Suprapubic skin (tissue), 4 donors: ENCODE measurements around the gene ARMH3.

Experiments
- EP300 ChIP-seq: sonication (generic); formaldehyde crosslinking; IDR thresholded peaks from one replicate; pipeline ENCODE4 v1.6.1; 2017; ENCODE audit warnings: antibody characterized with exemption
- POLR2A ChIP-seq, 2 donors: fragments of 450-650 bp; IDR thresholded peaks; one replicate each; pipeline ENCODE4 v1.6.1; 2017; ENCODE audit warnings: antibody characterized with exemption in 2 of 2, mild to moderate bottlenecking in 2 of 2, moderate library complexity in 2 of 2
- POLR2AphosphoS5 ChIP-seq, 3 donors: sonication (generic); formaldehyde crosslinking; IDR thresholded peaks; one replicate each; pipeline ENCODE4 v1.6.1; 2017; ENCODE audit warnings: antibody characterized with exemption in 3 of 3
- TF ChIP-seq, protein P1 (sequence below), 2 donors: fragments of 200-600 bp in 1 of 2; fragments of 450-650 bp in 1 of 2; sonication (generic) in 1 of 2; IDR thresholded peaks; one replicate each; pipeline ENCODE4 v1.5.1; 2016 to 2019; ENCODE audit warnings: antibody characterized with exemption in 2 of 2, mild to moderate bottlenecking in 1 of 2, moderate library complexity in 1 of 2

DNA sequence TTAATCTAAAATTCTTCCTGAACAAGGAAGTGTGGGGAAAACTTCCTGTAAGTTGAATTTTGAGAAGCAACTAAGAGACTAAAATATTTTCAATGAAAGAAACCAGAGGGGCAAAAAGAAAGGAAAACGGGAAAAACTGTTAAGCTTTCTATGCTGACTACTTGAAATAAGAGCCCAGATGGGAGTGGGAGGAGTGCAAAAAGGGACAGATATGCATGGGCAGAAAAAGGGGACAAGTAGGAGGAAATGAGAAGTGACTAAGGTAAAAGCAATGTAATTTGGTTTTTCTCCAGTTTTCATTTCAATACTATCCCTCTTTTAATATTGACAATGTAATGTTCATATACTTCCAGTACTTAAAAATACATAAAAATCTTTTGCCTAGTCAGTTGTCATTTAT is 248.8 kb downstream of the ARMH3 start:
- TF ChIP-seq, protein P1, sequence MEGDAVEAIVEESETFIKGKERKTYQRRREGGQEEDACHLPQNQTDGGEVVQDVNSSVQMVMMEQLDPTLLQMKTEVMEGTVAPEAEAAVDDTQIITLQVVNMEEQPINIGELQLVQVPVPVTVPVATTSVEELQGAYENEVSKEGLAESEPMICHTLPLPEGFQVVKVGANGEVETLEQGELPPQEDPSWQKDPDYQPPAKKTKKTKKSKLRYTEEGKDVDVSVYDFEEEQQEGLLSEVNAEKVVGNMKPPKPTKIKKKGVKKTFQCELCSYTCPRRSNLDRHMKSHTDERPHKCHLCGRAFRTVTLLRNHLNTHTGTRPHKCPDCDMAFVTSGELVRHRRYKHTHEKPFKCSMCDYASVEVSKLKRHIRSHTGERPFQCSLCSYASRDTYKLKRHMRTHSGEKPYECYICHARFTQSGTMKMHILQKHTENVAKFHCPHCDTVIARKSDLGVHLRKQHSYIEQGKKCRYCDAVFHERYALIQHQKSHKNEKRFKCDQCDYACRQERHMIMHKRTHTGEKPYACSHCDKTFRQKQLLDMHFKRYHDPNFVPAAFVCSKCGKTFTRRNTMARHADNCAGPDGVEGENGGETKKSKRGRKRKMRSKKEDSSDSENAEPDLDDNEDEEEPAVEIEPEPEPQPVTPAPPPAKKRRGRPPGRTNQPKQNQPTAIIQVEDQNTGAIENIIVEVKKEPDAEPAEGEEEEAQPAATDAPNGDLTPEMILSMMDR (IDR thresholded peaks at IDR 0.05), result no peak
- TF ChIP-seq POLR2A (IDR thresholded peaks at IDR 0.05) (no peak), POLR2AphosphoS5 (IDR thresholded peaks at IDR 0.05) (no peak), EP300 (no peak)
